HepG2 (cell line): ENCODE results near the gene ANAPC2. TPM values are rescaled to one million over a fixed set of nuclear protein-coding genes. Genes with fewer than 3 reads are reported as not detected.

Source experiments
- AGO1 ChIP-seq: fragments of 200-400 bp; formaldehyde crosslinking; IDR thresholded peaks from 2 replicates; pipeline ENCODE4 v1.6.1; 2017; ENCODE audit warnings: mild to moderate bottlenecking, low read depth, low read length, moderate library complexity; ENCODE audit not compliant: poor library complexity, severe bottlenecking
- BCL6 ChIP-seq: IDR thresholded peaks from 2 replicates; pipeline ENCODE4 v1.6.1; 2016; ENCODE audit warnings: missing genetic modification reagents, missing compliant biosample characterization
- GABPB1 ChIP-seq: IDR thresholded peaks from 2 replicates; pipeline ENCODE4 v1.6.1; 2016; ENCODE audit warnings: mild to moderate bottlenecking, missing genetic modification reagents, moderate library complexity, missing compliant biosample characterization
- KDM2A ChIP-seq: sonication (generic); formaldehyde crosslinking; IDR thresholded peaks from 2 replicates; pipeline ENCODE4 v1.4.0; 2020; ENCODE audit warnings: low read depth, missing genetic modification reagents, borderline replicate concordance
- KLF6 ChIP-seq: IDR thresholded peaks from 2 replicates; pipeline ENCODE4 v1.8.0; 2016; ENCODE audit warnings: missing biosample characterization, missing genetic modification reagents
- NFKB2 ChIP-seq: sonication (generic); formaldehyde crosslinking; IDR thresholded peaks from 2 replicates; pipeline ENCODE4 v1.4.0; 2020; ENCODE audit warnings: missing genetic modification reagents, borderline replicate concordance
- TAF1 ChIP-seq: sonication (generic); formaldehyde crosslinking; IDR thresholded peaks from 2 replicates; pipeline ENCODE4 v1.4.0; 2020; ENCODE audit warnings: missing genetic modification reagents
- TBX2 ChIP-seq: sonication (generic); formaldehyde crosslinking; IDR thresholded peaks from 2 replicates; pipeline ENCODE4 v1.5.0; 2020; ENCODE audit warnings: missing genetic modification reagents, mild to moderate bottlenecking, borderline replicate concordance
- ZNF124 ChIP-seq: sonication (generic); formaldehyde crosslinking; IDR thresholded peaks from 2 replicates; pipeline ENCODE4 v1.4.0; 2020; ENCODE audit warnings: missing genetic modification reagents
- ZNF335 ChIP-seq: sonication (generic); formaldehyde crosslinking; IDR thresholded peaks from 2 replicates; pipeline ENCODE4 v1.4.0; 2020; ENCODE audit warnings: missing genetic modification reagents
- ZNF776 ChIP-seq: sonication (generic); formaldehyde crosslinking; IDR thresholded peaks from 2 replicates; pipeline ENCODE4 v1.4.0; 2020; ENCODE audit warnings: mild to moderate bottlenecking, missing genetic modification reagents
- ZNF780A ChIP-seq: sonication (generic); formaldehyde crosslinking; IDR thresholded peaks from 2 replicates; pipeline ENCODE4 v1.8.0; 2022; ENCODE audit warnings: mild to moderate bottlenecking, missing genetic modification reagents, moderate library complexity
- ZNF788 ChIP-seq: sonication (generic); formaldehyde crosslinking; IDR thresholded peaks from 2 replicates; pipeline ENCODE4 v1.5.0; 2020; ENCODE audit warnings: mild to moderate bottlenecking, missing genetic modification reagents, borderline replicate concordance
- ZNF841 ChIP-seq: sonication (generic); formaldehyde crosslinking; IDR thresholded peaks from 2 replicates; pipeline ENCODE4 v1.8.1; 2023; ENCODE audit warnings: missing genetic modification reagents, borderline replicate concordance
- polyA plus RNA-seq, 8 experiments: library from polyadenylated mRNA; depleted of rRNA in 3 of 8; stranded (reverse) in 7 of 8; unstranded in 1 of 8; fragments of >200 nt; fragmentation: Illumina TruSeq in 4 of 8; extraction: Trizol in 4 of 8; gene quantifications; 2 replicates each; pipeline versions ENCODE4 v1.2.1 to v1.2.3, GENCODE V29; 2011 to 2016; ENCODE audit warnings: low read depth in 4 of 8, missing spikeins in 1 of 8, mixed read lengths in 1 of 8; ENCODE audit not compliant: insufficient read depth in 1 of 8
- total RNA-seq, 5 experiments: library from RNA; depleted of rRNA; stranded (reverse); fragments of >200 nt; fragmentation: Illumina TruSeq; extraction: Trizol; gene quantifications; 2 replicates each; pipeline ENCODE4 v1.2.3, GENCODE V29; 2016; ENCODE audit warnings: low read depth in 1 of 5
- TF ChIP-seq, protein P1 (sequence below): sonication (generic); formaldehyde crosslinking; conservative IDR thresholded peaks from 2 replicates; pipeline ENCODE4 v1.4.0; 2020; ENCODE audit warnings: mild to moderate bottlenecking, missing genetic modification reagents, moderate library complexity
- TF ChIP-seq, protein P2 (sequence below): sonication (generic); formaldehyde crosslinking; IDR thresholded peaks from 2 replicates; pipeline ENCODE4 v1.8.0; 2022; ENCODE audit warnings: mild to moderate bottlenecking, missing genetic modification reagents, moderate library complexity
- TF ChIP-seq, protein P3 (sequence below): IDR thresholded peaks from 2 replicates; pipeline ENCODE4 v1.6.1; 2016; ENCODE audit warnings: low read depth, control low read depth
- TF ChIP-seq, protein P4 (sequence below): sonication (generic); formaldehyde crosslinking; IDR thresholded peaks from 2 replicates; pipeline ENCODE4 v1.8.0; 2022; ENCODE audit warnings: missing genetic modification reagents, mild to moderate bottlenecking, moderate library complexity, borderline replicate concordance

The ANAPC2 gene
- total and polyA plus RNA-seq, 2 of the 13 experiments (the other 11 are each of a cell fraction or from before 2014, with no cell fraction given) = 12.3 to 15.4 TPM

DNA sequence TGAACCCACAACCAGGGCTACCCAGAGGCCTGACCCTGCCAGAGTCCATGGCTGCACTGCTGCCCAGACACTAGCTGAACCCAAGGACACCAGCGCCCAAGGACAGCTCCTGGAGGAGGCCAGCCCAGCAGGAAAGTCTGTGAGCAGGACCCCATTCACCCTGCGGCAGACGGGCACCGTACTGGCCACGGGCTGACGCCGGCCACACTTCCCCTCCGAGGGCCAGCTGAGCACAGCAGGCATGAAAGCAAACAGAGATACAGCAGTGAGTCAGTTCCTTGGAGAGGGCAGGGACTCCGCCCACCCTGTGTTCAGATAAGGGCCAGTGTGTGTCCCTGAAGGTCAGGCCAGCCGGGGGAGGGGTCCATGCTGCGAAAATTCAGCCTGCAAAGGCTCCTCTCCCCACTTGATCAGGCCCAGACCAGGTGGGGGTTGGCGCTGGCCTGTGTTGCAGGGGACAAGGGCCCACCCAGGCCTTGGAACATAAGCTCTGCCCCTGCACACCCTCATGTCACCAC, 30.5 kb upstream of the ANAPC2 start (continued):
- TF ChIP-seq, protein P1, sequence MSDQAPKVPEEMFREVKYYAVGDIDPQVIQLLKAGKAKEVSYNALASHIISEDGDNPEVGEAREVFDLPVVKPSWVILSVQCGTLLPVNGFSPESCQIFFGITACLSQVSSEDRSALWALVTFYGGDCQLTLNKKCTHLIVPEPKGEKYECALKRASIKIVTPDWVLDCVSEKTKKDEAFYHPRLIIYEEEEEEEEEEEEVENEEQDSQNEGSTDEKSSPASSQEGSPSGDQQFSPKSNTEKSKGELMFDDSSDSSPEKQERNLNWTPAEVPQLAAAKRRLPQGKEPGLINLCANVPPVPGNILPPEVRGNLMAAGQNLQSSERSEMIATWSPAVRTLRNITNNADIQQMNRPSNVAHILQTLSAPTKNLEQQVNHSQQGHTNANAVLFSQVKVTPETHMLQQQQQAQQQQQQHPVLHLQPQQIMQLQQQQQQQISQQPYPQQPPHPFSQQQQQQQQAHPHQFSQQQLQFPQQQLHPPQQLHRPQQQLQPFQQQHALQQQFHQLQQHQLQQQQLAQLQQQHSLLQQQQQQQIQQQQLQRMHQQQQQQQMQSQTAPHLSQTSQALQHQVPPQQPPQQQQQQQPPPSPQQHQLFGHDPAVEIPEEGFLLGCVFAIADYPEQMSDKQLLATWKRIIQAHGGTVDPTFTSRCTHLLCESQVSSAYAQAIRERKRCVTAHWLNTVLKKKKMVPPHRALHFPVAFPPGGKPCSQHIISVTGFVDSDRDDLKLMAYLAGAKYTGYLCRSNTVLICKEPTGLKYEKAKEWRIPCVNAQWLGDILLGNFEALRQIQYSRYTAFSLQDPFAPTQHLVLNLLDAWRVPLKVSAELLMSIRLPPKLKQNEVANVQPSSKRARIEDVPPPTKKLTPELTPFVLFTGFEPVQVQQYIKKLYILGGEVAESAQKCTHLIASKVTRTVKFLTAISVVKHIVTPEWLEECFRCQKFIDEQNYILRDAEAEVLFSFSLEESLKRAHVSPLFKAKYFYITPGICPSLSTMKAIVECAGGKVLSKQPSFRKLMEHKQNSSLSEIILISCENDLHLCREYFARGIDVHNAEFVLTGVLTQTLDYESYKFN (CRISPR knock-in tag) = peak; percentile 58; the same call in 1 of the 2 replicates
- peak; percentile 52; the same call in 1 of the 2 replicates for TF ChIP-seq TBX2 (CRISPR knock-in tag)
- peak; percentile 66 for TF ChIP-seq BCL6 (CRISPR knock-in tag)
- no peak for TF ChIP-seq ZNF776
- TF ChIP-seq, protein P2, sequence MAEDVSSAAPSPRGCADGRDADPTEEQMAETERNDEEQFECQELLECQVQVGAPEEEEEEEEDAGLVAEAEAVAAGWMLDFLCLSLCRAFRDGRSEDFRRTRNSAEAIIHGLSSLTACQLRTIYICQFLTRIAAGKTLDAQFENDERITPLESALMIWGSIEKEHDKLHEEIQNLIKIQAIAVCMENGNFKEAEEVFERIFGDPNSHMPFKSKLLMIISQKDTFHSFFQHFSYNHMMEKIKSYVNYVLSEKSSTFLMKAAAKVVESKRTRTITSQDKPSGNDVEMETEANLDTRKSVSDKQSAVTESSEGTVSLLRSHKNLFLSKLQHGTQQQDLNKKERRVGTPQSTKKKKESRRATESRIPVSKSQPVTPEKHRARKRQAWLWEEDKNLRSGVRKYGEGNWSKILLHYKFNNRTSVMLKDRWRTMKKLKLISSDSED (CRISPR knock-in tag) = 0 out of 2 replicates have a peak, but pooled peaks have one; percentile 23
- TF ChIP-seq GABPB1 = peak; percentile 41; the same call in 1 of the 2 replicates
- 0 out of 2 replicates have a peak, but pooled peaks have one; percentile 26 for TF ChIP-seq ZNF780A (CRISPR knock-in tag)
- peak; percentile 33; the same call in 1 of the 2 replicates for TF ChIP-seq NFKB2 (CRISPR knock-in tag)
- 0 out of 2 replicates have a peak, but pooled peaks have one; percentile 9 for TF ChIP-seq ZNF788
- 0 out of 2 replicates have a peak, but pooled peaks have one; percentile 60 for TF ChIP-seq ZNF124 (CRISPR knock-in tag)
- TF ChIP-seq ZNF841 = no peak
- peak; percentile 30 for TF ChIP-seq AGO1
- peak; percentile 89 for TF ChIP-seq KDM2A
- TF ChIP-seq, protein P3, sequence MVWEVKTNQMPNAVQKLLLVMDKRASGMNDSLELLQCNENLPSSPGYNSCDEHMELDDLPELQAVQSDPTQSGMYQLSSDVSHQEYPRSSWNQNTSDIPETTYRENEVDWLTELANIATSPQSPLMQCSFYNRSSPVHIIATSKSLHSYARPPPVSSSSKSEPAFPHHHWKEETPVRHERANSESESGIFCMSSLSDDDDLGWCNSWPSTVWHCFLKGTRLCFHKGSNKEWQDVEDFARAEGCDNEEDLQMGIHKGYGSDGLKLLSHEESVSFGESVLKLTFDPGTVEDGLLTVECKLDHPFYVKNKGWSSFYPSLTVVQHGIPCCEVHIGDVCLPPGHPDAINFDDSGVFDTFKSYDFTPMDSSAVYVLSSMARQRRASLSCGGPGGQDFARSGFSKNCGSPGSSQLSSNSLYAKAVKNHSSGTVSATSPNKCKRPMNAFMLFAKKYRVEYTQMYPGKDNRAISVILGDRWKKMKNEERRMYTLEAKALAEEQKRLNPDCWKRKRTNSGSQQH = 0 out of 2 replicates have a peak, but pooled peaks have one; percentile 68
- TF ChIP-seq TAF1 = peak; percentile 56
- TF ChIP-seq ZNF335 = 0 out of 2 replicates have a peak, but pooled peaks have one; percentile 60
- TF ChIP-seq, protein P4, sequence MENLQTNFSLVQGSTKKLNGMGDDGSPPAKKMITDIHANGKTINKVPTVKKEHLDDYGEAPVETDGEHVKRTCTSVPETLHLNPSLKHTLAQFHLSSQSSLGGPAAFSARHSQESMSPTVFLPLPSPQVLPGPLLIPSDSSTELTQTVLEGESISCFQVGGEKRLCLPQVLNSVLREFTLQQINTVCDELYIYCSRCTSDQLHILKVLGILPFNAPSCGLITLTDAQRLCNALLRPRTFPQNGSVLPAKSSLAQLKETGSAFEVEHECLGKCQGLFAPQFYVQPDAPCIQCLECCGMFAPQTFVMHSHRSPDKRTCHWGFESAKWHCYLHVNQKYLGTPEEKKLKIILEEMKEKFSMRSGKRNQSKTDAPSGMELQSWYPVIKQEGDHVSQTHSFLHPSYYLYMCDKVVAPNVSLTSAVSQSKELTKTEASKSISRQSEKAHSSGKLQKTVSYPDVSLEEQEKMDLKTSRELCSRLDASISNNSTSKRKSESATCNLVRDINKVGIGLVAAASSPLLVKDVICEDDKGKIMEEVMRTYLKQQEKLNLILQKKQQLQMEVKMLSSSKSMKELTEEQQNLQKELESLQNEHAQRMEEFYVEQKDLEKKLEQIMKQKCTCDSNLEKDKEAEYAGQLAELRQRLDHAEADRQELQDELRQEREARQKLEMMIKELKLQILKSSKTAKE (CRISPR knock-in tag) = peak; percentile 88
- TF ChIP-seq KLF6 = no peak
